ENCODE results near the gene MAGEE2. TPM values are rescaled to one million over a fixed set of nuclear protein-coding genes. Genes with fewer than 3 reads are reported as not detected.

The MAGEE2 gene
- total RNA-seq, 4 donors from 2014 or later = not detected

- intact Hi-C loops (cut with DNase I) = no loop called here
- WGBS = 58% methylated on average over 18 of the region's 54 CpGs
- H3K4me1 ChIP-seq = peaks cover 0 to 7% (median 5%) of the 10 kb centered on the region in 4 donors
- H3K9me3 ChIP-seq = peaks cover 0 to 37% (median 27%) of the 10 kb centered on the region in 4 donors
- no peaks in the 10 kb centered on the region for H3K36me3 ChIP-seq
- H3K27ac ChIP-seq (replicated peaks in 1 of 4) = peak overlapping the region; percentile 62 to 72 (median 68)
- H3K4me3 ChIP-seq = peak overlapping the region; percentile 51 to 66 (median 52)
- H3K27me3 ChIP-seq = no peaks in the 10 kb centered on the region
- TF ChIP-seq POLR2A (IDR thresholded peaks at IDR 0.05; ENCODE audit: low read depth) (no peak), EP300 (IDR thresholded peaks at IDR 0.05) (no peak), CTCF (IDR thresholded peaks at IDR 0.05) (no peak), POLR2AphosphoS5 (IDR thresholded peaks at IDR 0.05) (no peak)
- no peak for DNase-seq (ENCODE audit: extremely low spot score)
Observed at GRCh38 chrX:75746891-75747639, 38.0 kb downstream of the MAGEE2 start.
